LNCaP clone FGC (cell line): ENCODE measurements around the gene HEXIM2.
A peak's percentile ranks its signal among the peaks of the same experiment; 100 is the strongest.
"Not testable (repeated sequence)": the region's sequence is repeated elsewhere in the genome, so short reads cannot be mapped to it uniquely, and the experiment has no call there.

Experiments used
- DNase-seq: peaks from one replicate; pipeline ENCODE4 v3.0.0-alpha.2; 2011; ENCODE audit warnings: low read depth
- H3K4me3 ChIP-seq: 2 replicates; pipeline ENCODE4 v1.5.1; 2011; ENCODE audit warnings: mild to moderate bottlenecking, low read depth, low read length, control low read depth
- TF ChIP-seq, protein P1 (sequence below): IDR thresholded peaks from 2 replicates; pipeline ENCODE4 v1.5.1; 2012; ENCODE audit warnings: mild to moderate bottlenecking; ENCODE audit not compliant: control insufficient read depth, insufficient read depth; ENCODE audit errors: extremely low read depth

The HEXIM2 gene

GRCh38 chr17:45201457-45201856 lies 39.8 kb downstream of the HEXIM2 start:
- TF ChIP-seq, protein P1, sequence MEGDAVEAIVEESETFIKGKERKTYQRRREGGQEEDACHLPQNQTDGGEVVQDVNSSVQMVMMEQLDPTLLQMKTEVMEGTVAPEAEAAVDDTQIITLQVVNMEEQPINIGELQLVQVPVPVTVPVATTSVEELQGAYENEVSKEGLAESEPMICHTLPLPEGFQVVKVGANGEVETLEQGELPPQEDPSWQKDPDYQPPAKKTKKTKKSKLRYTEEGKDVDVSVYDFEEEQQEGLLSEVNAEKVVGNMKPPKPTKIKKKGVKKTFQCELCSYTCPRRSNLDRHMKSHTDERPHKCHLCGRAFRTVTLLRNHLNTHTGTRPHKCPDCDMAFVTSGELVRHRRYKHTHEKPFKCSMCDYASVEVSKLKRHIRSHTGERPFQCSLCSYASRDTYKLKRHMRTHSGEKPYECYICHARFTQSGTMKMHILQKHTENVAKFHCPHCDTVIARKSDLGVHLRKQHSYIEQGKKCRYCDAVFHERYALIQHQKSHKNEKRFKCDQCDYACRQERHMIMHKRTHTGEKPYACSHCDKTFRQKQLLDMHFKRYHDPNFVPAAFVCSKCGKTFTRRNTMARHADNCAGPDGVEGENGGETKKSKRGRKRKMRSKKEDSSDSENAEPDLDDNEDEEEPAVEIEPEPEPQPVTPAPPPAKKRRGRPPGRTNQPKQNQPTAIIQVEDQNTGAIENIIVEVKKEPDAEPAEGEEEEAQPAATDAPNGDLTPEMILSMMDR = no peak
- no peak for DNase-seq

DNA sequence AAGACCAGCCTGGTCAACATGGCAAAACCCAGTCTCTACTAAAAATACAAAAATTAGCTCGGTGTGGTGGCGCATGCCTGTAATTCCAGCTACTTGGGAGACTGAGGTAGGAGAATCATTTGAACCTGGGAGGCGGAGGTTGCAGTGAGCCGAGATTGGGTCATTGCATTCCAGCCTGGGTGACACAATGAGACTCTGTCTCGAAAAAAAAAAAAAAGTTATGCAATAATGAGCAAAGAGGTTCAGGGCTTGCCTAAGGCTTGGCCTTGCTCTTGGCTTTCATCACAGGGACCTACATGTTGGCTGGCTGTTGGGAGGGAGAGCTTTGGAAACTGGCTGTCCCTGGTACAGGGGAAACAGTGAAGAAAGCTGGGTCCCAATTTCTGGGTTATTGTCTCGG lies 40.2 kb downstream of the HEXIM2 start:
- not testable (repeated sequence) for DNase-seq, H3K4me3 ChIP-seq

More at GRCh38 chr17:45201457-45201856, 39.8 kb downstream of the HEXIM2 start:
- H3K4me3 ChIP-seq = no peak overlapping the region

DNA sequence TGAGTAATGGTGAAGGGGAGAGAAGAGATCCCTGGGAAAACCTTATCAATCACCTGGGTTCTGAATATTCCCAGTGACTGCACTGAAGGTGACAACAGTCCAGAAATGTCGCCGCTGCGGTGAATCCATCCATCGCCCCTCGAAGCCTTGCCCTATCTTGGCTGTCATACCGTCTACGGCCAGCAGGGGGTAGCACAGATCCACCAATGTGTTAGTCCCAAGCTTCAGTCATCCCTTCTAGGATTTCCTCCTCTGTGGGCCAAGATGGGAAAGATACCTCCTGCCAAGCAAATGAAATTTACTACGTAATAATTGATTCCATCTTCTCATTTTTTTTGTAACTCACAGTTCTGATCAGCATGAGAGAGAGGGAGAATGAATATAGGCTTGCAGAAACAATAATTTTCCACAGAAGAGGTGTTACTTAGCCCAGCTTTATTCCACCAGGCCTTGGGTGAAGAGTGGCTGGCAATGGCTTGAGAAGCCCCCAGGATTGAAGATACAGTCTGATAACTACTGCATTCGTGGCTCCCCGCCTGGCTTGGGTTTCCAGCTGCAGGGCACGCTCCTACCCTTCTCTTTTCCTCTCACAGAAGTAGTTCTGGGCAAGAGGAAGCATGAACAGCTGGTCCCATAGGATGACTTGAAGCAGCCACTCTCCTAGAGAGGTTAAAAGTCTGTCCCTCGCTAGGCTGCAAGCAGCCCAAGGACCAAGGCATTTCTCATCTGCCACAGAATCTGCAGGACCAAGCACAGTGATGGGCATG lies 57.4 kb downstream of the HEXIM2 start:
- H3K4me3 ChIP-seq = no peak overlapping the region
- TF ChIP-seq, protein P1 = peak; percentile 92
- peak; percentile 54 for DNase-seq
